ENCODE measurements around the gene CD37. TPM values are rescaled to one million over a fixed set of nuclear protein-coding genes. Genes with fewer than 3 reads are reported as not detected.

CD37 gene
- total and polyA plus RNA-seq, 2 donors (not counting 1 experiment from before 2014, with no cell fraction given), result 1,998 to 2,188 TPM

DNA sequence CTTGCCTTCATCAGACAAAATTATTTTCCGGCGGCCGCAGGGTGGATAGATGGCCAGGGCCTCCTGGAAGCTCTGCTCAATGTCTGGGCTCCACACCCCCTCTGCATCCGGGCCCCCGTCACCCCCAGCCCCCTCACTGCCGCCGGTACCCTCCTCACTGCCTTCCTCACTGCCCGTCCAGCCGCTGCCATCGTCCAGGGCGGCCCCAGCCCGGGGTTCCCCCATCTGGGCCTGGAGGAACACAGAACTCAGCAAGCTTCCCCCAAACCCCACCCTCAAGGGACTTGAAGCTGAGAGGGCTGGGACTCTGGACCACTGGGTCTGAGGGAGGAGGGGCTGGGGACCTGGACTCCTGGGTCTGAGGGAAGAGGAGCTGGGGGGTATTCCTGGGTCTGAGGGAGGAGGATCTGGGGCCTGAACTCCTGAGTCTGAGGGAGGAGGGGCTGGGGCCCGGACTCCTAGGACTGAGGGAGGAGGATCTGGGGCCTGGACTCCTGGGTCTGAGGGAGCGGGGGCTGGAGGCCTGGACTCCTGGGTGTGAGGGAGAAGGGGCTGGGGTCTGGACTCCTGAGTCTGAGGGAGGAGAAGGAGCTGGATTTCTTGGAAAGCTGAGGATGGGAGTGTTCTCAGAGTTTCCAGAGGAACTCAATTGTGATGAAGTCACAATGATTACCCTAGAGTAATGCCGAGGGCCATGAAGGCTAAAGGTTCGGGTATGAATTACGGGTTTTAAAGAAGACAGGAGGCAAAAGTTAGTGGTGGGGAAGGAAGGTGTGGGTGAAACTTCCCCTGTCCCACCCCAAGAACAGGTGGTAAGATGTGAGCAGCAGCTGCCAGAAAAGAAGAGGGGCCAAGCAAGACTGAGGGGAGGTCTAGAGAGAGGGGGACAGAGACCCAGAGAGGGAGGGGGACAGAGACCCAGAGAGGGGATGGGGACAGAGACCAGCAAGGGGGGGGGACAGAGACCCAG lies 24.9 kb downstream of the CD37 start:
- H3K36me3 ChIP-seq (replicated peaks in 1 of 2; ENCODE audit: control extremely low read depth in 1 of 2, control insufficient read depth in 1 of 2, extremely low read depth in 1 of 2, insufficient read depth in 2 of 2, low read length in 1 of 2), result no peaks in the 10 kb centered on the region

More for the DNA sequence above, 24.9 kb downstream of the CD37 start:
- Histone ChIP-seq H2AFZ (ENCODE audit: insufficient read depth, low read depth, low read length, poor library complexity, severe bottlenecking) (peak overlapping the region; percentile 77), H3K27me3 (replicated peaks in 1 of 4; ENCODE audit: control extremely low read depth in 1 of 4, control insufficient read depth in 3 of 4, insufficient read depth in 4 of 4, low read length in 3 of 4) (peaks cover 0 to 10% (median 3%) of the 10 kb centered on the region in 4 experiments), H3K4me1 (ENCODE audit: control insufficient read depth in 2 of 2, insufficient read depth in 2 of 2, low read length in 2 of 2) (peaks cover 72 to 80% of the 10 kb centered on the region in 2 donors), H3K4me3 (ENCODE audit: control extremely low read depth in 1 of 5, extremely low read depth in 1 of 5, insufficient read depth in 1 of 5, low read depth in 2 of 5, low read length in 4 of 5) (peak overlapping the region in 1 of 5 experiments; percentile 18), H3K9ac (ENCODE audit: low read length) (peak overlapping the region; percentile 7), H3K9me3 (ENCODE audit: control extremely low read depth in 1 of 3, control insufficient read depth in 2 of 3, insufficient read depth in 1 of 3, low read length in 2 of 3) (peaks cover 0 to 8% (median 4%) of the 10 kb centered on the region in 3 donors), H4K20me1 (ENCODE audit: control insufficient read depth, insufficient read depth, low read length, poor library complexity, severe bottlenecking) (no peaks in the 10 kb centered on the region), H3K4me2 (replicated peaks; ENCODE audit: low read depth, low read length, poor library complexity, severe bottlenecking) (peak overlapping the region; percentile 98), H3K79me2 (ENCODE audit: control insufficient read depth, insufficient read depth, low read length) (no peaks in the 10 kb centered on the region), H3K27ac (ENCODE audit: low read length in 2 of 2) (peak overlapping the region; percentile 57 to 70)
- ChIA-PET POLR2A (interaction anchor here (0.6 to 1.9 kb wide), 9 partner anchors 11 to 969 kb away, joined by 3 to 18 read pairs (median 5); no protein-coding TSS in a partner anchor), CTCF (interaction anchor here (0.7 to 1.6 kb wide), 8 partner anchors 15 to 213 kb away, joined by 3 to 5 read pairs (median 3); no protein-coding TSS in a partner anchor)
- TF ChIP-seq CTCF (IDR thresholded peaks at IDR 0.05) (no peak), EZH2 (IDR thresholded peaks at IDR 0.05; ENCODE audit: borderline replicate concordance, insufficient read depth, low read depth, low read length, poor library complexity, severe bottlenecking) (no peak)
- no peaks in the 10 kb centered on the region for H3K27me3 Mint-ChIP-seq
- H3K4me1 Mint-ChIP-seq, result peaks cover 62% of the 10 kb centered on the region
- intact Hi-C loops (cut with micrococcal nuclease), result loop anchor here (5.0 kb wide), 1 partner anchor 33 kb away; the partner anchor contains the start of gene SLC6A16
- no peak for ATAC-seq (ENCODE audit: low read depth)
- peak overlapping the region; percentile 77 for H3K27ac Mint-ChIP-seq
- 59% methylated on average over 13 of the region's 17 CpGs for WGBS (ENCODE audit: insufficient coverage)
- peak overlapping the region; percentile 61 for H3K4me3 Mint-ChIP-seq
- peak; percentile 62 for DNase-seq
- H3K9me3 Mint-ChIP-seq (ENCODE audit: insufficient read depth), result no peaks in the 10 kb centered on the region
